ENCODE measurements around the gene HOXB9.

HOXB9 gene

GRCh38 chr17:48579760-48580554 lies 46.2 kb downstream of the HOXB9 start:
- no peak for TF ChIP-seq CTCF (IDR thresholded peaks at IDR 0.05; ENCODE audit: low read depth, low read length)
- Histone ChIP-seq H3K4me3 (ENCODE audit: low read depth, low read length) (no peak overlapping the region), H3K36me3 (no peaks in the 10 kb centered on the region), H3K9me3 (ENCODE audit: severe bottlenecking) (peaks cover 14% of the 10 kb centered on the region), H3K27me3 (ENCODE audit: insufficient read depth, low read depth, severe bottlenecking) (peaks cover 91% of the 10 kb centered on the region), H3K27ac (no peak overlapping the region)
- no peak for DNase-seq

GRCh38 chr17:48579471-48579759 lies 46.7 kb downstream of the HOXB9 start:
- no peak for TF ChIP-seq CTCF (IDR thresholded peaks at IDR 0.05; ENCODE audit: low read depth, low read length)
- H3K4me3 ChIP-seq (ENCODE audit: low read depth, low read length): no peak overlapping the region
- H3K36me3 ChIP-seq: no peaks in the 10 kb centered on the region
- H3K27me3 ChIP-seq (ENCODE audit: insufficient read depth, low read depth, severe bottlenecking): peaks cover 93% of the 10 kb centered on the region
- no peak overlapping the region for H3K27ac ChIP-seq
- no peak for DNase-seq
- peaks cover 14% of the 10 kb centered on the region for H3K9me3 ChIP-seq (ENCODE audit: severe bottlenecking)

GRCh38 chr17:48578616-48579470 lies 47.3 kb downstream of the HOXB9 start:
- H3K9me3 ChIP-seq (ENCODE audit: severe bottlenecking): peaks cover 14% of the 10 kb centered on the region
- H3K27me3 ChIP-seq (ENCODE audit: insufficient read depth, low read depth, severe bottlenecking): peaks cover 93% of the 10 kb centered on the region
- no peak for TF ChIP-seq CTCF (IDR thresholded peaks at IDR 0.05; ENCODE audit: low read depth, low read length)
- H3K4me3 ChIP-seq (ENCODE audit: low read depth, low read length): peak overlapping the region; percentile 44
- no peaks in the 10 kb centered on the region for H3K36me3 ChIP-seq
- H3K27ac ChIP-seq: no peak overlapping the region
- no peak for DNase-seq

GRCh38 chr17:48577946-48578615 lies 48.1 kb downstream of the HOXB9 start, which contains the start of gene HOXB4:
HOXB4 (minus strand) TSS chr17:48578350; CDS start chr17:48578319, 31 bp downstream.
- Histone ChIP-seq H3K36me3 (no peaks in the 10 kb centered on the region), H3K4me3 (ENCODE audit: low read depth, low read length) (peak within 1 kb of the TSS; percentile 44), H3K27me3 (ENCODE audit: insufficient read depth, low read depth, severe bottlenecking) (peaks cover 93% of the 10 kb centered on the region), H3K9me3 (ENCODE audit: severe bottlenecking) (peaks cover 14% of the 10 kb centered on the region), H3K27ac (no peak within 1 kb of the TSS)
- TF ChIP-seq CTCF (IDR thresholded peaks at IDR 0.05; ENCODE audit: low read depth, low read length): no peak
- DNase-seq: peak; percentile 70

- peaks cover 93% of the 10 kb centered on the region for H3K27me3 ChIP-seq (ENCODE audit: insufficient read depth, low read depth, severe bottlenecking)
- no peaks in the 10 kb centered on the region for H3K36me3 ChIP-seq
- no peak for DNase-seq
- peaks cover 14% of the 10 kb centered on the region for H3K9me3 ChIP-seq (ENCODE audit: severe bottlenecking)
- H3K27ac ChIP-seq: no peak overlapping the region
- H3K4me3 ChIP-seq (ENCODE audit: low read depth, low read length): peak overlapping the region; percentile 8
- TF ChIP-seq CTCF (IDR thresholded peaks at IDR 0.05; ENCODE audit: low read depth, low read length): no peak
Measured at GRCh38 chr17:48577330-48577945, 48.7 kb downstream of the HOXB9 start.
